NT2/D1 (cell line): ENCODE data around the gene HAND2.

Experiments used
- DNase-seq: peaks from one replicate; pipeline ENCODE4 v3.0.0-alpha.2; 2011; ENCODE audit warnings: low read depth, low spot score
- H3K27me3 ChIP-seq: 2 replicates; pipeline ENCODE4 v1.6.0; 2011; ENCODE audit warnings: mild to moderate bottlenecking; ENCODE audit not compliant: insufficient read length, insufficient read depth
- H3K36me3 ChIP-seq: 2 replicates; pipeline ENCODE4 v1.6.1; 2011; ENCODE audit warnings: mild to moderate bottlenecking, low read length, mixed read lengths; ENCODE audit not compliant: insufficient read depth, insufficient read length
- H3K4me1 ChIP-seq: 2 replicates; pipeline ENCODE4 v1.5.1; 2011; ENCODE audit not compliant: insufficient read depth, insufficient read length
- H3K4me3 ChIP-seq: 2 replicates; pipeline ENCODE4 v1.5.1; 2011; ENCODE audit warnings: low read depth; ENCODE audit not compliant: insufficient read length
- H3K9ac ChIP-seq: 2 replicates; pipeline ENCODE4 v1.6.0; 2011; ENCODE audit warnings: low read depth; ENCODE audit not compliant: insufficient read length
- H3K9me3 ChIP-seq: 2 replicates; pipeline ENCODE4 v1.5.1; 2011; ENCODE audit warnings: mild to moderate bottlenecking, low read length; ENCODE audit not compliant: insufficient read depth
- SUZ12 ChIP-seq: IDR thresholded peaks from 2 replicates; pipeline ENCODE4 v1.6.1; 2011; ENCODE audit not compliant: insufficient read length, insufficient read depth; ENCODE audit errors: extremely low read depth
- YY1 ChIP-seq: IDR thresholded peaks from 2 replicates; pipeline ENCODE4 v1.6.1; 2011; ENCODE audit not compliant: insufficient read length, insufficient read depth
- ZNF274 ChIP-seq: IDR thresholded peaks from 2 replicates; pipeline ENCODE4 v1.6.1; 2011; ENCODE audit warnings: mild to moderate bottlenecking, low read depth, low read length

Gene HAND2

GRCh38 chr4:173528378-173529321, 1.4 kb downstream of the HAND2 start:
- H3K9me3 ChIP-seq, result no peaks in the 10 kb centered on the region
- peak overlapping the region; percentile 8 for H3K4me3 ChIP-seq
- H3K9ac ChIP-seq, result no peak overlapping the region
- TF ChIP-seq ZNF274, result no peak
- TF ChIP-seq SUZ12, result peak; percentile 99
- no peak for TF ChIP-seq YY1
- no peak for DNase-seq
- peaks cover 4% of the 10 kb centered on the region for H3K4me1 ChIP-seq
- no peaks in the 10 kb centered on the region for H3K36me3 ChIP-seq
- peaks cover 98% of the 10 kb centered on the region for H3K27me3 ChIP-seq

GRCh38 chr4:173527103-173527891, 2.7 kb downstream of the HAND2 start:
- H3K9me3 ChIP-seq, result no peaks in the 10 kb centered on the region
- no peak for DNase-seq
- peaks cover 4% of the 10 kb centered on the region for H3K4me1 ChIP-seq
- H3K4me3 ChIP-seq, result no peak overlapping the region
- H3K27me3 ChIP-seq, result peaks cover 98% of the 10 kb centered on the region
- TF ChIP-seq ZNF274 (no peak), SUZ12 (peak; percentile 66)
- no peak overlapping the region for H3K9ac ChIP-seq
- no peaks in the 10 kb centered on the region for H3K36me3 ChIP-seq

GRCh38 chr4:173526724-173527102, 3.3 kb downstream of the HAND2 start:
- Histone ChIP-seq H3K4me3 (no peak overlapping the region), H3K9ac (no peak overlapping the region), H3K36me3 (no peaks in the 10 kb centered on the region), H3K4me1 (peaks cover 6% of the 10 kb centered on the region), H3K9me3 (no peaks in the 10 kb centered on the region), H3K27me3 (peaks cover 98% of the 10 kb centered on the region)
- no peak for DNase-seq
- TF ChIP-seq SUZ12 (no peak), ZNF274 (no peak), YY1 (no peak)

GRCh38 chr4:173526027-173526482, 4.0 kb downstream of the HAND2 start:
- Histone ChIP-seq H3K27me3 (peaks cover 98% of the 10 kb centered on the region), H3K36me3 (no peaks in the 10 kb centered on the region), H3K4me1 (peaks cover 6% of the 10 kb centered on the region), H3K9me3 (no peaks in the 10 kb centered on the region), H3K9ac (no peak overlapping the region), H3K4me3 (no peak overlapping the region)
- TF ChIP-seq SUZ12 (peak; percentile 15), ZNF274 (no peak)
- no peak for DNase-seq

- DNase-seq, result no peak
- no peaks in the 10 kb centered on the region for H3K36me3 ChIP-seq
- TF ChIP-seq SUZ12, result peak; percentile 78
- no peak for TF ChIP-seq ZNF274
- peaks cover 98% of the 10 kb centered on the region for H3K27me3 ChIP-seq
- peaks cover 6% of the 10 kb centered on the region for H3K4me1 ChIP-seq
- H3K4me3 ChIP-seq, result no peak overlapping the region
- H3K9me3 ChIP-seq, result no peaks in the 10 kb centered on the region
- H3K9ac ChIP-seq, result no peak overlapping the region
Observed at GRCh38 chr4:173525118-173526011, 4.7 kb downstream of the HAND2 start.

- TF ChIP-seq ZNF274, result no peak
- no peak for TF ChIP-seq SUZ12
- no peak for TF ChIP-seq YY1
- peaks cover 98% of the 10 kb centered on the region for H3K27me3 ChIP-seq
- peaks cover 6% of the 10 kb centered on the region for H3K4me1 ChIP-seq
Observed at GRCh38 chr4:173524218-173525117, 5.6 kb downstream of the HAND2 start.

More at GRCh38 chr4:173524218-173525117, 5.6 kb downstream of the HAND2 start:
- DNase-seq, result no peak
- no peaks in the 10 kb centered on the region for H3K9me3 ChIP-seq
- no peaks in the 10 kb centered on the region for H3K36me3 ChIP-seq
- H3K9ac ChIP-seq, result no peak overlapping the region
- H3K4me3 ChIP-seq, result no peak overlapping the region
